Measurements from ENCODE around the gene GIT1. TPM values are rescaled to one million over a fixed set of nuclear protein-coding genes. Genes with fewer than 3 reads are reported as not detected.

Gene GIT1
- total and polyA plus RNA-seq, 7 donors: 13.6 to 31.3 (median 17.4) TPM

DNA sequence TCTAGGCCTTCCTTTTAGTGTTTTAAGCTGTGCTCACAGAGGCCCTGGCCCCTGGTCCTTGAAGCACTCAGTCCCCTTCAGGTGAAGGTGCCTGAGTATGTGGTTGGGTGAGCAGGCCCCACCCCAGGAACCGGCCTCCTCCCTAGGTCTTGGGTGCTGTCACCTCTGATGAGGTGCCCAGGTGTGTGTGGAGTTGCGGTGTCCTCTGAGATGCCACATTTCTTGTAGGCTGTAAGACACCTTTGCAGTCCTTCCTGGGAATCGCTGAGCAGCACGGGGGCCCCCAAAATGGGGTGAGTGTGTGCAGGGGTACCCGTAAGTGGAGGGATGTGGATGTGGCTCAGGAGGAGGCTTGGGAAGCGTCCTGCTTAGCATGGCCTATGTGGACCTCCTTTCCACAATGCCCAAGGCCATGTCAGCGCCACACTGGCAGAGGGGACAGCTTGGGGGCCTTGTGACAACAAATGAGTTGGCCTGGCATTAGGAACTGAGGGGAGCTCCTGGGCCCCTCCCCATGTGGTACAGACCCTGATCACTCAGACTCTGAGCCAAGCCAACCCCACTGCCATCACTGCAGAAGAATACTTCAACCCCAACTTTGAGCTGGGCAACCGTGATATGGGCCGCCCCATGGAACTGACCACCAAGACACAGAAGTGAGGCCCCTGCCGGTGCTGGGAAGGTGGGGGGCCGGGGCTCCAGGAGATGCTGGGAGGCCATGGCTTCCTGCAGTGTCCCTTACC lies 22.1 kb upstream of the GIT1 start:
- no peaks in the 10 kb centered on the region for H3K27me3 ChIP-seq
- peaks cover 0 to 41% (median 39%) of the 10 kb centered on the region in 4 donors for H3K4me1 ChIP-seq
- TF ChIP-seq EP300 (IDR thresholded peaks at IDR 0.05): no peak
- TF ChIP-seq POLR2AphosphoS5 (IDR thresholded peaks at IDR 0.05): no peak
- TF ChIP-seq POLR2A (IDR thresholded peaks at IDR 0.05): no peak
- no peaks in the 10 kb centered on the region for H3K36me3 ChIP-seq
- intact Hi-C loops (cut with DNase I): loop anchor here (10.0 kb wide), 1 partner anchor 153 kb away; no protein-coding TSS in a partner anchor
- no peaks in the 10 kb centered on the region for H3K9me3 ChIP-seq
- no peak overlapping the region for H3K27ac ChIP-seq
- peak; percentile 63 for DNase-seq
- no peak overlapping the region for H3K4me3 ChIP-seq
- 96 to 98% methylated on average over 11 of the region's 11 CpGs for WGBS, 2 donors

DNA sequence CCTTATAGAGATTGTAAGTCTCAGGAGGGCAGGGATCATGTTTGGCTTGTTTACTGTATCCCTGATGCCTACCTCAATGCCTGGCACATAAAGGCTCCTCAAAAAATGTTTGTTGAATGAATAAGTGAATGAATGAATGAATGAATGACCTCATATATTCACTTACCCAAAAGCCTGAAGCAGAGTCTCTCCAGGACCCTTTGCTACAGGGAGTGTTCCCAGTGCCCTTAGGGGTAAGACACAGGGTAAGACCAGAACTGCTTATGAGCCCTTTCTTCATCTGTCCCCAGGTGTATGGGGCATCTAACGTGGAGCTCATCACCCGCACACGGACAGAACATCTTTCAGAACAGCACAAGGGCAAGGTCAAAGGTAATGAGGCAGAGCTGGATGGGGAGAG lies 20.9 kb upstream of the GIT1 start:
- H3K36me3 ChIP-seq: no peaks in the 10 kb centered on the region
- TF ChIP-seq, protein P1, sequence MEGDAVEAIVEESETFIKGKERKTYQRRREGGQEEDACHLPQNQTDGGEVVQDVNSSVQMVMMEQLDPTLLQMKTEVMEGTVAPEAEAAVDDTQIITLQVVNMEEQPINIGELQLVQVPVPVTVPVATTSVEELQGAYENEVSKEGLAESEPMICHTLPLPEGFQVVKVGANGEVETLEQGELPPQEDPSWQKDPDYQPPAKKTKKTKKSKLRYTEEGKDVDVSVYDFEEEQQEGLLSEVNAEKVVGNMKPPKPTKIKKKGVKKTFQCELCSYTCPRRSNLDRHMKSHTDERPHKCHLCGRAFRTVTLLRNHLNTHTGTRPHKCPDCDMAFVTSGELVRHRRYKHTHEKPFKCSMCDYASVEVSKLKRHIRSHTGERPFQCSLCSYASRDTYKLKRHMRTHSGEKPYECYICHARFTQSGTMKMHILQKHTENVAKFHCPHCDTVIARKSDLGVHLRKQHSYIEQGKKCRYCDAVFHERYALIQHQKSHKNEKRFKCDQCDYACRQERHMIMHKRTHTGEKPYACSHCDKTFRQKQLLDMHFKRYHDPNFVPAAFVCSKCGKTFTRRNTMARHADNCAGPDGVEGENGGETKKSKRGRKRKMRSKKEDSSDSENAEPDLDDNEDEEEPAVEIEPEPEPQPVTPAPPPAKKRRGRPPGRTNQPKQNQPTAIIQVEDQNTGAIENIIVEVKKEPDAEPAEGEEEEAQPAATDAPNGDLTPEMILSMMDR (IDR thresholded peaks at IDR 0.05): no peak
- no peak for TF ChIP-seq EP300 (IDR thresholded peaks at IDR 0.05)
- no peak for TF ChIP-seq POLR2AphosphoS5 (IDR thresholded peaks at IDR 0.05)
- TF ChIP-seq POLR2A (IDR thresholded peaks at IDR 0.05): no peak
- intact Hi-C loops (cut with DNase I): loop anchor here (10.0 kb wide), 1 partner anchor 154 kb away; no protein-coding TSS in a partner anchor
- DNase-seq: peak; percentile 28
- H3K9me3 ChIP-seq: no peaks in the 10 kb centered on the region
- 83 to 88% methylated on average over 3 of the region's 3 CpGs for WGBS, 2 donors
- H3K27ac ChIP-seq: no peak overlapping the region
- H3K4me3 ChIP-seq: no peak overlapping the region
- H3K27me3 ChIP-seq: no peaks in the 10 kb centered on the region
- peaks cover 0 to 30% (median 27%) of the 10 kb centered on the region in 4 donors for H3K4me1 ChIP-seq

GRCh38 chr17:29608986-29609385 lies 19.5 kb upstream of the GIT1 start:
- no peak overlapping the region for H3K27ac ChIP-seq
- intact Hi-C loops (cut with DNase I): no loop called here
- no peak overlapping the region for H3K4me3 ChIP-seq
- TF ChIP-seq, protein P1 (IDR thresholded peaks at IDR 0.05): no peak
- no peak for TF ChIP-seq POLR2A (IDR thresholded peaks at IDR 0.05)
- TF ChIP-seq EP300 (IDR thresholded peaks at IDR 0.05): no peak
- TF ChIP-seq POLR2AphosphoS5 (IDR thresholded peaks at IDR 0.05): no peak
- no peaks in the 10 kb centered on the region for H3K9me3 ChIP-seq
- WGBS, 2 donors: 93% methylated on average over 15 of the region's 15 CpGs
- DNase-seq: peak; percentile 63
- H3K4me1 ChIP-seq: peaks cover 0 to 16% (median 14%) of the 10 kb centered on the region in 4 donors
- H3K27me3 ChIP-seq: no peaks in the 10 kb centered on the region
- no peaks in the 10 kb centered on the region for H3K36me3 ChIP-seq

DNA sequence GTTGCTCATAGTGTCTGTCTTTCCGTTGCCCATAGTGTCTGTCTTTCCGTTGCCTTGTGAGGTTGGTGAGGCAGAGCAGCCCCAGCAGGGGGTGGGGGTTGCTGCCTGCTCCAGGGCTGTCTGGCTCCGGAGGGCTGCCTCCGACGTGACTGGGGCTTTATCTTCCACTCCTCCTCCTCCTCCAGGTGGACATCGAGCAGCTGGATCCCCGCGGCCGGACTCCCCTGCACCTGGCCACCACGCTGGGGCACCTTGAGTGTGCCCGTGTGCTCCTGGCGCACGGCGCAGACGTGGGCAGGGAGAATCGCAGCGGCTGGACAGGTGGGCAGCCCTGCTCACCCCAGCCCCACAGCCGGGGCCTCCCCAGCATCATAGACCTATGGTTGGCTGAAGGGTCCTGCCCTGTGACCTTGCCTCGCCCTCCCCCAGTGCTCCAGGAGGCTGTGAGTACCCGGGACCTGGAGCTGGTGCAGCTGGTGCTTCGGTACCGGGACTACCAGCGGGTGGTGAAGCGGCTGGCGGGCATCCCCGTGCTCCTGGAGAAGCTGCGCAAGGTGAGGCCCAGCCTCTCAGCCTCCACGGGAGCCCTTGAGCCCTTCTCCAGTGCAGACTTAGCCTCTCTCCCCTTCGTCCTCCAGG lies 18.2 kb upstream of the GIT1 start:
- no peak for DNase-seq
- H3K27ac ChIP-seq: no peak overlapping the region
- 95 to 96% methylated on average over 29 of the region's 29 CpGs for WGBS, 2 donors
- intact Hi-C loops (cut with DNase I): no loop called here
- no peaks in the 10 kb centered on the region for H3K36me3 ChIP-seq
- peaks cover 0 to 2% (median under 1%) of the 10 kb centered on the region in 4 donors for H3K4me1 ChIP-seq
- H3K27me3 ChIP-seq: no peaks in the 10 kb centered on the region
- no peaks in the 10 kb centered on the region for H3K9me3 ChIP-seq
- TF ChIP-seq POLR2AphosphoS5 (IDR thresholded peaks at IDR 0.05) (no peak), POLR2A (IDR thresholded peaks at IDR 0.05) (no peak), EP300 (IDR thresholded peaks at IDR 0.05) (no peak)
- TF ChIP-seq, protein P1 (IDR thresholded peaks at IDR 0.05): no peak
- H3K4me3 ChIP-seq: no peak overlapping the region

DNA sequence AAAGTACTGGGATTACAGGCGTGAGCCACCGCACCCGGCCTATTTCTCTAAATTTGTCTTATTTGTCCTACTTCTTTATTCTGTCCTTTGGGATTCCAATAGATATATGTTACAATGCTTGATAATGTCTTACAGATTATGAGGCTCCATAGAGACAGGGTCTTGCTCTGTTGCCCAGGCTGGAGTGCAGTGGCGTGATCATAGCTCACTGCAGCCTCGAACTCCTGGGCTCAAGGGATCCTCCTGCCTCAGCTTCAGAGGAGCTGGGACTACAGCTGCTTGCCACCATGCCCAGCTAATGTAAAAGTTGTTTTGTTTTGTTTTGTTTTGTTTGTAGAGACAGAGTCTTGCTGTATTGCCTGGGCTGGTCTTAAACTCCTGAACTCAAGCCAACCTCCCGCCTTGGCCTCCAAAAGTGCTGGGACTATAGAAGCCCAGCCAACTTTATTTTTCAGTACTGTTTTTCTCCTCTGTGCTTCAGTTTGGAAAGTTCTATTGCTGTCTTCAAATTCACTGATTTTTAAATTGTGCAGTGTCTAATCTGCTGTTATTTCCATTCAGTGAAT lies 13.7 kb upstream of the GIT1 start:
- H3K4me3 ChIP-seq: no peak overlapping the region
- TF ChIP-seq EP300 (IDR thresholded peaks at IDR 0.05) (no peak), POLR2AphosphoS5 (IDR thresholded peaks at IDR 0.05) (no peak), POLR2A (IDR thresholded peaks at IDR 0.05) (no peak)
- TF ChIP-seq, protein P1 (IDR thresholded peaks at IDR 0.05): no peak
- WGBS, 2 donors: 94% methylated on average over 6 of the region's 6 CpGs
- H3K27ac ChIP-seq: no peak overlapping the region
- H3K36me3 ChIP-seq: no peaks in the 10 kb centered on the region
- no peaks in the 10 kb centered on the region for H3K27me3 ChIP-seq
- no peaks in the 10 kb centered on the region for H3K9me3 ChIP-seq
- no peaks in the 10 kb centered on the region for H3K4me1 ChIP-seq
- intact Hi-C loops (cut with DNase I): no loop called here
- DNase-seq: no peak
